HG03108 (cell line): ENCODE data around the gene NUDT14.

Experiments used
- ATAC-seq: cut with Tn5 transposase; IDR thresholded peaks from one replicate; pipeline ENCODE4 v1.9.1; 2021; ENCODE audit warnings: moderate library complexity; ENCODE audit not compliant: unreplicated experiment

Gene NUDT14

GRCh38 chr14:105178069-105178867 lies 2.8 kb downstream of the NUDT14 start:
- no peak for ATAC-seq

GRCh38 chr14:105177082-105177481 lies 4.0 kb downstream of the NUDT14 start:
- ATAC-seq = no peak

- no peak for ATAC-seq
These were observed 4.6 kb downstream of the NUDT14 start for GRCh38 chr14:105176513-105176912.

- no peak for ATAC-seq
These were observed 6.9 kb downstream of the NUDT14 start for GRCh38 chr14:105173901-105174894.

- no peak for ATAC-seq
These were observed 8.0 kb downstream of the NUDT14 start for GRCh38 chr14:105173145-105173544.

GRCh38 chr14:105172476-105172875 lies 8.6 kb downstream of the NUDT14 start:
- no peak for ATAC-seq

- ATAC-seq = no peak
These were observed 10.0 kb downstream of the NUDT14 start for GRCh38 chr14:105171004-105171673.

GRCh38 chr14:105169776-105170655 lies 11.1 kb downstream of the NUDT14 start:
- no peak for ATAC-seq

- no peak for ATAC-seq
These were observed 12.1 kb downstream of the NUDT14 start for GRCh38 chr14:105168979-105169507.

GRCh38 chr14:105168496-105168978 lies 12.6 kb downstream of the NUDT14 start, which contains the start of gene JAG2:
JAG2 (minus strand) TSS chr14:105168776; CDS start chr14:105168420, 356 bp downstream.
- no peak for ATAC-seq

GRCh38 chr14:105168093-105168420 lies 13.1 kb downstream of the NUDT14 start:
- no peak for ATAC-seq

- no peak for ATAC-seq
These were observed 13.6 kb downstream of the NUDT14 start for GRCh38 chr14:105167303-105168092.

GRCh38 chr14:105166571-105167302 lies 14.4 kb downstream of the NUDT14 start:
- ATAC-seq = no peak

GRCh38 chr14:105165761-105166485 lies 15.2 kb downstream of the NUDT14 start:
- ATAC-seq = no peak

GRCh38 chr14:105165134-105165704 lies 15.9 kb downstream of the NUDT14 start:
- ATAC-seq = no peak

GRCh38 chr14:105163040-105163742 lies 17.9 kb downstream of the NUDT14 start:
- ATAC-seq = no peak

- no peak for ATAC-seq
These were observed 18.5 kb downstream of the NUDT14 start for GRCh38 chr14:105162669-105162979.
